H9 (cell line): ENCODE data around the gene NFS1. TPM values are rescaled to one million over a fixed set of nuclear protein-coding genes. Genes with fewer than 3 reads are reported as not detected.

Experiments used
- DNase-seq: peaks from one replicate; pipeline ENCODE4 v3.0.0-alpha.2; 2017
- H2AFZ ChIP-seq: one replicate; pipeline ENCODE4 v1.6.1; 2013; ENCODE audit warnings: mild to moderate bottlenecking, low read length, control low read depth, moderate library complexity
- H2AK5ac ChIP-seq: 2 replicates; pipeline ENCODE4 v1.6.1; 2013; ENCODE audit warnings: low read length, control low read depth, mixed read lengths; ENCODE audit not compliant: insufficient read length
- H2BK120ac ChIP-seq: one replicate; pipeline ENCODE4 v1.6.1; 2013; ENCODE audit warnings: low read depth, mild to moderate bottlenecking, low read length, control low read depth, inconsistent platforms; ENCODE audit not compliant: poor library complexity, severe bottlenecking
- H2BK12ac ChIP-seq: 2 replicates; pipeline ENCODE4 v1.6.1; 2013; ENCODE audit warnings: low read length, control low read depth, mixed read lengths, low read depth; ENCODE audit not compliant: insufficient read length
- H2BK15ac ChIP-seq: 2 replicates; pipeline ENCODE4 v1.6.1; 2013; ENCODE audit warnings: low read depth, low read length, control low read depth
- H2BK20ac ChIP-seq: one replicate; pipeline ENCODE4 v1.6.1; 2013; ENCODE audit warnings: low read depth, mild to moderate bottlenecking, low read length, control low read depth, inconsistent platforms; ENCODE audit not compliant: poor library complexity, severe bottlenecking
- H2BK5ac ChIP-seq: 2 replicates; pipeline ENCODE4 v1.6.1; 2013; ENCODE audit warnings: low read length, control low read depth, mixed read lengths; ENCODE audit not compliant: insufficient read length
- H3K14ac ChIP-seq: 2 replicates; pipeline ENCODE4 v1.6.1; 2013; ENCODE audit warnings: low read length, control low read depth; ENCODE audit not compliant: insufficient read depth
- H3K18ac ChIP-seq: 2 replicates; pipeline ENCODE4 v1.6.1; 2013; ENCODE audit warnings: low read depth, mild to moderate bottlenecking, mixed read lengths, low read length, control low read depth; ENCODE audit not compliant: insufficient read length
- H3K23ac ChIP-seq: 2 replicates; pipeline ENCODE4 v1.6.1; 2013; ENCODE audit warnings: low read length, control low read depth, mixed read lengths, low read depth; ENCODE audit not compliant: insufficient read length
- H3K23me2 ChIP-seq: 2 replicates; pipeline ENCODE4 v1.6.1; 2013; ENCODE audit warnings: low read depth, mild to moderate bottlenecking, mixed read lengths, low read length, control low read depth; ENCODE audit not compliant: insufficient read length, poor library complexity, severe bottlenecking
- H3K27ac ChIP-seq: 2 replicates; pipeline ENCODE4 v1.5.1; 2013; ENCODE audit warnings: low read length, control low read depth, mixed read lengths, low read depth; ENCODE audit not compliant: insufficient read length
- H3K27me3 ChIP-seq: 2 replicates; pipeline ENCODE4 v1.6.1; 2013; ENCODE audit warnings: low read length, control low read depth, inconsistent platforms; ENCODE audit not compliant: insufficient read depth
- H3K4ac ChIP-seq: 2 replicates; pipeline ENCODE4 v1.6.1; 2013; ENCODE audit warnings: low read depth, mild to moderate bottlenecking, control low read depth, inconsistent platforms, low read length, moderate library complexity
- H3K4me1 ChIP-seq: 2 replicates; pipeline ENCODE4 v1.6.1; 2013; ENCODE audit warnings: low read length, control low read depth, inconsistent platforms; ENCODE audit not compliant: insufficient read depth
- H3K4me2 ChIP-seq: 2 replicates; pipeline ENCODE4 v1.6.1; 2013; ENCODE audit warnings: low read length, control low read depth, mixed read lengths; ENCODE audit not compliant: insufficient read length, insufficient read depth
- H3K56ac ChIP-seq: 2 replicates; pipeline ENCODE4 v1.6.1; 2013; ENCODE audit warnings: low read depth, mild to moderate bottlenecking, mixed read lengths, low read length, control low read depth; ENCODE audit not compliant: insufficient read length
- H3K79me1 ChIP-seq: 2 replicates; pipeline ENCODE4 v1.6.1; 2013; ENCODE audit warnings: low read depth, mild to moderate bottlenecking, moderate library complexity, low read length, control low read depth, inconsistent platforms; ENCODE audit not compliant: insufficient read depth, poor library complexity, severe bottlenecking
- H3K79me2 ChIP-seq: 2 replicates; pipeline ENCODE4 v1.6.1; 2013; ENCODE audit warnings: low read length, control low read depth, inconsistent platforms; ENCODE audit not compliant: insufficient read depth
- H3K9ac ChIP-seq: 2 replicates; pipeline ENCODE4 v1.6.1; 2013; ENCODE audit warnings: low read length, control low read depth, mixed read lengths; ENCODE audit not compliant: insufficient read length; ENCODE audit errors: extremely low read depth
- H3K9me3 ChIP-seq: one replicate; pipeline ENCODE4 v1.6.1; 2013; ENCODE audit warnings: low read depth, low read length, inconsistent platforms; ENCODE audit not compliant: control insufficient read depth
- H3T11ph ChIP-seq: one replicate; pipeline ENCODE4 v1.6.1; 2013; ENCODE audit warnings: mild to moderate bottlenecking, low read length, control low read depth, inconsistent platforms
- H4K20me1 ChIP-seq: one replicate; pipeline ENCODE4 v1.6.1; 2013; ENCODE audit not compliant: control insufficient read depth, insufficient read length, insufficient read depth
- H4K5ac ChIP-seq: 2 replicates; pipeline ENCODE4 v1.6.1; 2013; ENCODE audit warnings: low read depth, mild to moderate bottlenecking, mixed read lengths, low read length, control low read depth; ENCODE audit not compliant: insufficient read length
- H4K8ac ChIP-seq: replicated peaks from 2 replicates; pipeline ENCODE4 v1.6.1; 2013; ENCODE audit warnings: low read length, control low read depth, mixed read lengths, low read depth; ENCODE audit not compliant: insufficient read length
- H4K91ac ChIP-seq: 2 replicates; pipeline ENCODE4 v1.6.1; 2013; ENCODE audit warnings: low read depth, mild to moderate bottlenecking, moderate library complexity, mixed read lengths, low read length, control low read depth; ENCODE audit not compliant: insufficient read length
- H3K27ac Mint-ChIP-seq, 3 experiments: 2 replicates in 2 of 3; 3 replicates in 1 of 3; pipeline ENCODE4 v1.8.0; 2020 to 2021; ENCODE audit warnings: mixed read lengths in 3 of 3, mild to moderate bottlenecking in 1 of 3, moderate library complexity in 1 of 3
- H3K27me3 Mint-ChIP-seq: 2 replicates; pipeline ENCODE4 v1.8.0; 2021; ENCODE audit warnings: low read depth, mild to moderate bottlenecking, moderate library complexity, mixed read lengths
- H3K36me3 Mint-ChIP-seq, 3 experiments: 2 replicates in 2 of 3; 3 replicates in 1 of 3; pipeline ENCODE4 v1.8.0; 2020 to 2021; ENCODE audit warnings: low read depth in 3 of 3, mixed read lengths in 3 of 3; ENCODE audit not compliant: insufficient read depth in 1 of 3
- H3K4me1 Mint-ChIP-seq, 2 experiments: 2 replicates each; pipeline ENCODE4 v1.8.0; 2020; ENCODE audit warnings: mixed read lengths in 2 of 2
- H3K4me3 Mint-ChIP-seq, 2 experiments: 2 replicates in 1 of 2; 3 replicates in 1 of 2; pipeline ENCODE4 v1.8.0; 2020 to 2021; ENCODE audit warnings: mild to moderate bottlenecking in 2 of 2, mixed read lengths in 2 of 2, moderate library complexity in 1 of 2
- H3K9me3 Mint-ChIP-seq, 2 experiments: 2 replicates in 1 of 2; 3 replicates in 1 of 2; pipeline ENCODE4 v1.8.0; 2020; ENCODE audit warnings: mild to moderate bottlenecking in 2 of 2, mixed read lengths in 2 of 2, moderate library complexity in 1 of 2
- WGBS: extraction: QIAGEN DNeasy Blood & Tissue Kit; methylation state at CpG from one replicate; pipeline ENCODE4 v1.1.7; 2013; ENCODE audit warnings: missing lambda C conversion rate, low lambda C conversion rate, mixed read lengths; ENCODE audit not compliant: insufficient read length; ENCODE audit errors: extremely low coverage; 5-methylcytosine and 5-hydroxymethylcytosine counted together
- total RNA-seq: library from RNA; stranded (reverse); gene quantifications from 2 replicates; pipeline ENCODE4 v1.2.1, GENCODE V29; 2021
- TF ChIP-seq, protein P1 (sequence below): fragments of 200-600 bp; sonication (generic); conservative IDR thresholded peaks from 3 replicates; pipeline ENCODE4 v1.8.0; 2021; ENCODE audit warnings: antibody characterized with exemption, mild to moderate bottlenecking

NFS1 gene
- total RNA-seq, 1 experiment from 2014 or later: 26.6 TPM

DNA sequence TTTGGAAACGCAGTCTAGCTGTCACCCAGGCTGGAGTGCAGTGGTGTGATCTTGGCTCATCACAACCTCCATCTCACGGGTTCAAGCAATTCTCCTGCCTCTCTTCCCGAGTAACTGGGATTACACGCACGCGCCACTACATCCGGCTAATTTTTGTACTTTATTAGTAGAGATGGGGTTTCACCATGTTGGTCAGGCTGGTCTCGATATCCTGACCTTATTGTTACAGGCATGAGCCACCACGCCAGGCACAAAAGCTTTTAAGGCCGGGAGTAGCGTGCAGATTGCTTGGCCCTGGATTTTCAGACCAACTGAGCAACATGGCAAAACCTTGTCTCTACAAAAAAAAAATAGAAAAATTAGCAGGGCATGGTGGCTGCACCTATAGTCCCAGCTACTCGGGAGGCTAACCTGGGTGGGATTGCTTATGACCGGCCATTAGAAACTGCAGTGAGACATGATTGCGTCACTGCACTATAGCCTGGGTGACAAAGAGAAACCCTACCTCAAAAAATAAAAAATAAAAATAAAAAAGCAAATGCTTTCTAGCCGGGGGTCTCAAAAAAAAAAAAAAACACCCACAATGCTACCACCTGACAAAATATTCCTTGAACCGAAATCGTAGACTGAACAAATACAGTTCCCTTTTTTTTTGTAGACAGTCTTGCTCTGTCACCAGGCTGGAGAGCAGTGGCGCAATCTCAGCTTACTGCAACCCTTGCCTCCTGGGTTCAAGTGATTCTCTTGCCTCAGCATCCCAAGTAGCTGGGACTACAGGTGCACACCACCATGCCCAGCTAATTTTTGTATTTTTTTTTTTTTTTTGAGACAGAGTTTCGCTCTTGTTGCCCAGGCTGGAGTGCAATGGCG lies 27.9 kb upstream of the NFS1 start:
- Mint-ChIP-seq H3K4me3 (no peak overlapping the region), H3K27me3 (no peaks in the 10 kb centered on the region; the same call in 1 of the 2 replicates), H3K9me3 (no peaks in the 10 kb centered on the region), H3K36me3 (peaks cover 52 to 95% (median 93%) of the 10 kb centered on the region in 3 experiments), H3K4me1 (no peaks in the 10 kb centered on the region), H3K27ac (peak overlapping the region in 1 of 3 experiments; percentile 33; a peak in 1 of 7 replicates)
- Histone ChIP-seq H2BK12ac (no peak overlapping the region), H4K91ac (no peak overlapping the region), H3K79me2 (no peaks in the 10 kb centered on the region; the same call in 1 of the 2 replicates), H2BK20ac (no peak overlapping the region), H3K23me2 (no peaks in the 10 kb centered on the region), H3K27ac (no peak overlapping the region), H3K56ac (no peak overlapping the region), H4K8ac (no peak overlapping the region), H2AK5ac (no peak overlapping the region), H2BK15ac (no peak overlapping the region), H3T11ph (no peak overlapping the region), H3K4me2 (no peak overlapping the region), H3K9me3 (no peaks in the 10 kb centered on the region), H2BK5ac (no peak overlapping the region), H4K20me1 (no peaks in the 10 kb centered on the region), H3K4me1 (no peaks in the 10 kb centered on the region), H3K9ac (no peak overlapping the region), H3K27me3 (no peaks in the 10 kb centered on the region), H3K18ac (no peak overlapping the region), H4K5ac (no peak overlapping the region), H3K23ac (no peak overlapping the region), H3K4ac (no peak overlapping the region), H3K14ac (no peak overlapping the region), H2BK120ac (no peak overlapping the region), H2AFZ (no peak overlapping the region), H3K79me1 (peaks cover 5% of the 10 kb centered on the region)
- no CpG with 5 or more reads among the region's 20 CpGs for WGBS
- DNase-seq: no peak
- TF ChIP-seq, protein P1, sequence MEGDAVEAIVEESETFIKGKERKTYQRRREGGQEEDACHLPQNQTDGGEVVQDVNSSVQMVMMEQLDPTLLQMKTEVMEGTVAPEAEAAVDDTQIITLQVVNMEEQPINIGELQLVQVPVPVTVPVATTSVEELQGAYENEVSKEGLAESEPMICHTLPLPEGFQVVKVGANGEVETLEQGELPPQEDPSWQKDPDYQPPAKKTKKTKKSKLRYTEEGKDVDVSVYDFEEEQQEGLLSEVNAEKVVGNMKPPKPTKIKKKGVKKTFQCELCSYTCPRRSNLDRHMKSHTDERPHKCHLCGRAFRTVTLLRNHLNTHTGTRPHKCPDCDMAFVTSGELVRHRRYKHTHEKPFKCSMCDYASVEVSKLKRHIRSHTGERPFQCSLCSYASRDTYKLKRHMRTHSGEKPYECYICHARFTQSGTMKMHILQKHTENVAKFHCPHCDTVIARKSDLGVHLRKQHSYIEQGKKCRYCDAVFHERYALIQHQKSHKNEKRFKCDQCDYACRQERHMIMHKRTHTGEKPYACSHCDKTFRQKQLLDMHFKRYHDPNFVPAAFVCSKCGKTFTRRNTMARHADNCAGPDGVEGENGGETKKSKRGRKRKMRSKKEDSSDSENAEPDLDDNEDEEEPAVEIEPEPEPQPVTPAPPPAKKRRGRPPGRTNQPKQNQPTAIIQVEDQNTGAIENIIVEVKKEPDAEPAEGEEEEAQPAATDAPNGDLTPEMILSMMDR: no peak
